A172 (cell line): Measurements from ENCODE around the gene CENPF. TPM values are rescaled to one million over a fixed set of nuclear protein-coding genes. Genes with fewer than 3 reads are reported as not detected.
A peak's percentile ranks its signal among the peaks of the same experiment; 100 is the strongest.
"Not testable (repeated sequence)": the region's sequence is repeated elsewhere in the genome, so short reads cannot be mapped to it uniquely, and the experiment has no call there.

Experiments used
- DNase-seq: peaks from one replicate; pipeline ENCODE4 v3.0.0-alpha.2; 2015; ENCODE audit warnings: low spot score
- total RNA-seq: library from RNA; depleted of rRNA; stranded (reverse); fragments of >200 nt; shearing (Covaris generic); gene quantifications from 2 replicates; pipeline ENCODE4 v1.2.3, GENCODE V29; 2014

Gene CENPF
- total RNA-seq, 1 experiment from 2014 or later: 175 TPM

DNA sequence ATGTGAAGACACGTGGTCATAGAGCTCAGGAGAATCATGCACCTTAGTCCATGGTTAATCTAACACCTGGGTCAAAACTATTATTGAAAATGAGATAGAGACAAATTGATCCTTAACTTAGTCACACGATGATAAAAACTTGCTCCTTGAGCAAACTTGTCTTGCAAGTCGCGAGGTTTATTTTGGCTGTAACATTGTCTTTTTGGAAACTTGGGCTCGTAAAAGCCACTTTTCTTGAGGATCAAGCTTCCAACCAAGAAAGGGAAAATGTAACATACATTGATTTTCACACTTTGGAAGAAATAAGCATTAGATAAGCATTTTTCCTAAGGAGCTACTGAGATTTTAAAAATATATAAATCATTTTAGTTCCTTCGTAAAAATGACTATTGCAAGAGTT lies 19.9 kb upstream of the CENPF start:
- DNase-seq: no peak

DNA sequence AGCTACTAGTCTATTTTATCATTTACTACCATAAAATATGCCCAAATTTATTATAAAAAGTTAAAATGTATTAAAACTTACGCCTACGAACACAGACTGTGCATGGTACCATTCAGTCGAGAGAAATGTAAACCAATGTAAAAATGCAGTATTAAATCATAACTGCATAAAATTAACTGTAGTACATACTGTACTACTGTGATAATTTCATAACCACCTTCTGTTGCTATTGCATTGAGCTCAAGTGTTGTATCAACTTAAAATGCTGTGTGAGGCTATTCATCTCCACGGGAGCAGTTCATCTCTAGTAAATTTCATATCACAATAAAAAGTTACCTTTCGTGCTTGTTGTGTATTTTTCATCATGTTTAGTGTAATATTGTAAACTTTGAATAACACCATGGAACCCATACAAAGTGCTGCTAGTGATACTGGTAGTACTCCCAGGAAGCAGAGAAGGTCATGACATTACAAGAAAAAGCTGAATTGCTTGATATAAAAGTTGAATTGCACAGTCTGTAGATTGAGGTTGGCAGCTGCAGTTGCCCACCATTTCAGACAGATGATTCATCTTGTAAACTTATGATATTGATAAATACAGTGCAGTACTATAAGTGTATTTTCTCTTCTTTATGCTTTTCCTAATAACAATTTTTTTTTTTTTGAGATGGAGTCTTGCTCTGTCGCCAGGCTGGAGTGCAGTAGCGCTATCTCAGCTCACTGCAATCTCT lies 19.0 kb upstream of the CENPF start:
- no peak for DNase-seq

DNA sequence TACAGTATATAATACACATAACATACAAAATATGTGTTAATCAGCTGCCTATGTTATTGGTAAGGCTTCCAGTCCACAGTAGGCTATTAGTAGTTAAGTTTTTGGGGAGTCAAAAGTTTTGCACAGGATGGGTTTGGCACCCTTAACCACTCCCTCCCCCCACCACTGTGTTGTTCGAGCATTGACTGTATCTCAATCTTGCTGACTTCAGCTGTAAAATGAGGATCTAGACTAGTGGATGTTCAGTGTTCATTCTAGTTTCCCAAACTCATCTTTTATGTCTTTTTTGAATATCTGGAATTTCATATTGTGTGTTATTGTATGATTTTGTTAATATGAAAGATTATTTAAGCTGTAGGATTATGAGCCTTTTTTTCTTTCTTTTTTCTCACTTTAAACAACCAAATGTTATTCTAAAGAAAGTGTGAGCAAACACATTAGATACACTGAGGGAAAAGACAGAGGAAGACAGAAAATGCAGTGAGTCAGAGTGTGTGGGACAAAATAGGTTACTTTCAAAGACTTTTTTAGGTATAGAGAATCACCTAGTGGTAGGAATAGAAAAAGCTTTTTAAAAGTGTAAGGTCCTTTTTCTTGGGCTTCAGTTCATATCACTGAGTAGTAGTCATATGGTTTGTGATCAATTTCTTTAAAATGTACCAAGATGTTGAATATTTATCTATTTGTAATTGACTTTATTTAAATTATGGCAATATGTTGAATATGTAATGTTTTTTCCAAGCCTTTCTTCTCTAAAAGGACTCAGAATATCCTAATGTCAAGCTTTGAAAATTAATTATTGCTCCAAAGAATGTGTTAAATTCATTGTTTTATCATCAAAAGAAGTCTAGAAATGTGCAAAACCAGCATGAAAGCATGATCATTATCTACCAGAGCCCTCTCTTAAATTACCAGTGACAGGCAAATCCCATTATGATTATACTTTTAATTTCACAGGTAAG lies 17.9 kb upstream of the CENPF start:
- DNase-seq: peak; percentile 85

DNA sequence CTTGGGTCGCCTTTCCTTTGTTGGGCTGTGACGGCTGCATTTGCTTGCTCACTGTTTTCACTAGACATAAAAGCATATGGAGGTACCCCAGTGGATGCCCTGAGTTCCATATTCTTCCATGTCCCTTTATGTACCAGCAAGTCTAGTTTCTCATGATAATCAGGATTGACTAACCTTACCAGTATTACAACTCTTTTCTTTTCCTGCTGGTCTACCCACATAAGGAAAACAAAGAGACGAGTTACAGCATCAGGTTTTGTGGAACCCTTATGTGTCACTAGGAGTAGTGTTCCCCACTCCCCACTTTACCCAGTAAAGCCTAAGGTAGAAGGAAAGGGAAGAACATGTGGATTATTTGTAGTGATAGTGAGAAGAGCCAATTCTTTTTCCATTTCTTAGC lies 16.4 kb upstream of the CENPF start:
- no peak for DNase-seq

DNA sequence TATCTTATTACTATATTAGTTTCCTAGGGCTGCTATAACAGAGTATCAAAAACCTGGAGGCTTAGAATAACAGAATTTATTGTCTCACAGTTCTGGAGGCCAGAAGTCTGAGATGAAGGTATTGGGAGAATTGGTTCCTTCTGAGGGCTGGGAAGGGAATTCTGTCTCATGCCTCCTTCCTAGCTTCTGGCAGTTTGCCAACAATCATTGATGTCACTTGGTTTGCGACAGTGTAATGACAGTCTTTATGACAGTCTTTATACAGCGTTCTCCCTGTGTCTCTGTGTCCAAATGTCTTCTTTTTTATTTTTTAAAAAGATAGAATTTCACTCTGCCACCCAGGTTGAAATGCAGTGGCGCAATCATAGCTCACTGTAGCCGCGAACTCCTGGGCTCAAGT lies 15.8 kb upstream of the CENPF start:
- no peak for DNase-seq

GRCh38 chr1:214588963-214589597 lies 13.9 kb upstream of the CENPF start:
- DNase-seq: peak; percentile 26

DNA sequence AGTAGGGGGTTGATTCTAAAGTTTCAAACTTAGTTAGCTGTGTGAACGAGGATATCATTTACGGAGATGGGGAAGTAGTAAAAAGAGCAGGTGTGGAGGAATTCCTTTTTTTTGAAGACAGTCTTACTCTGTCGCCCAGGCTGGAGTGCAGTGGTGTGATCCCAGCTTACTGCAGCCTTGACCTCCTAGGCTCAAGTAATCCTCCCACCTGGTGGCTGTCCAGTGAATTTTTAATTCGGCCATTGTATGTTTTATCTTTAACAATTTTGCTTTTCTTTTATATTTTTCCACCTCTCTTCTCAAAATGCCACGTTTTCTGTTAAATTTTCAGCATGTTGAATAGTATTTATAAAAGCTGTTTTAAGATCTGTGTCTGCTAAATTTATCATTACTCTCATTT lies 12.3 kb upstream of the CENPF start:
- DNase-seq: no peak

DNA sequence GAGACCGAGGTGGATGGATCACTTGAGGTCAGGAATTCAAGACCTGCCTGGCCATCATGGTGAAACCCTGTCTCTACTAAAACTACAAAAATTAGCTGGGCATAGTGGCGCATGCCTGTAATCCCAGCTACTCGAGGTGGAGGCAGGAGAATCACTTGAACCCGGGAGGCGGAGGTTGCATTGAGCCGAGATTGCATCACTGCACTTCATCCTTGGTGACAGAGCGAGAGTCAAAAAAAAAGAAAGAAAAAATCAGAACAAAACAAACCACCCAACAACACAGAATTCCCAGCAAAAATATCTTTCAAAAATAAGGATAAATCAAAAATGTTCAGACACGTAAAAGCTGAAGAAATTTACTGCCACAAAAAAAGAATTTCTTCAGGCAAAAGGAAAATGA lies 11.1 kb upstream of the CENPF start:
- DNase-seq: not testable (repeated sequence)

DNA sequence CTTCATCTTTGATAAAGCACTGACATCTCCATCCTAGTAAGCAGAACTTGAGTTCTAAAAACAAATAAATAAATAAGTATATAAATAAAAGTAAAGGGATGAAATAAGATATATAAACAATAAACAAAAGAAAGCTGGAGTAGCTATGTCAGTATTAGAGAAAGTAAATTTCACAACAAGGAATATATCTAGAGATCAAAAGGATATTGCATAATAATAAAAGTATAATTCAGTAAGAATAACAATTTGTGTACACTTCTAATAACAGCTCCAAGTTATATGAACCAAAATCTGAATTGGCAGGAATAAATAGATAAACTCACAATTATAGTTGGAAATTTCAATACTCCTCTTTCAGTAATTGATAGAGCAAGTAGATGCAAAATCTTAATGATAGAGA lies 9.8 kb upstream of the CENPF start:
- no peak for DNase-seq

- peak; percentile 36 for DNase-seq
Measured at GRCh38 chr1:214603819-214604252, 841 bp downstream of the CENPF start.

DNA sequence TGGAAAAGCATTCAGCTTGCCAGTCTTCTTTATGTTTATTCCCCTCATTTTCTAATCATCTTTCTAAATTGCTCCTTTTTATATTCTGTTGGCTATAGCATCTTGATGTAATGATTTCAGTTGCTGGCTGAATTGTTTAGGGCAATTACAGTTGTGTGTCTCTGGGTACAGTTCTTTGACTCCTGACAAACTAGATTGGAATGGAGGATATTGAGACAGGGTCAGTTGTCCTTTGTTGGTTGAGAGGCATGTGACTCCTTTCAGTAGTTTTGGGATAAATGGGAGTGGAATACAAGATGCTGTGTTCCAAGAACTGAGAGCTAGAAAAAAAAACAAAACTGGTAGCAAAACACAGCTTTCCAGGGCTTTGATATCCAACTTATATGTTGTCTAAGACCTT lies 1.5 kb downstream of the CENPF start:
- DNase-seq: peak; percentile 36

DNA sequence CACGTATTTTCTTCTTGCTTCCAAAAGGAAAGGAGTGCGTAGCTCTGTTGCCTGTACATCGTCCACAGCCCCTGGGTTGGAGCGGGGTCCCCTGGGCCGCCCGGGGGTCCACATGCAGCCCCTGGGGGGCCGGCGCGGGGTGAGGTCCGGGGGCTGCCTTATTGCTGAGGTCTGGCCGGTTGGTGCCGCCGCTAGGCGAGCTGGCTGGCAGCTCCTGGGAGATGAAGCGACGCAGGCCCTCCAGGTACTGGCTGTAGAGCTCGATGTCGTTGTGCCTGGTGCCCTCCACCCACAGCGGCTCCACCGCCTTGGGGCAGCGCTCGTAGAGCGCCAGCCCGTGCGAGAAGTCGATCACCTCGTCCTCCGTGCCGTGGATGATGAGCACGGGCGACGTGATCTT lies 2.5 kb downstream of the CENPF start:
- not testable (repeated sequence) for DNase-seq

GRCh38 chr1:214605933-214606925 lies 3.2 kb downstream of the CENPF start:
- not testable (repeated sequence) for DNase-seq

DNA sequence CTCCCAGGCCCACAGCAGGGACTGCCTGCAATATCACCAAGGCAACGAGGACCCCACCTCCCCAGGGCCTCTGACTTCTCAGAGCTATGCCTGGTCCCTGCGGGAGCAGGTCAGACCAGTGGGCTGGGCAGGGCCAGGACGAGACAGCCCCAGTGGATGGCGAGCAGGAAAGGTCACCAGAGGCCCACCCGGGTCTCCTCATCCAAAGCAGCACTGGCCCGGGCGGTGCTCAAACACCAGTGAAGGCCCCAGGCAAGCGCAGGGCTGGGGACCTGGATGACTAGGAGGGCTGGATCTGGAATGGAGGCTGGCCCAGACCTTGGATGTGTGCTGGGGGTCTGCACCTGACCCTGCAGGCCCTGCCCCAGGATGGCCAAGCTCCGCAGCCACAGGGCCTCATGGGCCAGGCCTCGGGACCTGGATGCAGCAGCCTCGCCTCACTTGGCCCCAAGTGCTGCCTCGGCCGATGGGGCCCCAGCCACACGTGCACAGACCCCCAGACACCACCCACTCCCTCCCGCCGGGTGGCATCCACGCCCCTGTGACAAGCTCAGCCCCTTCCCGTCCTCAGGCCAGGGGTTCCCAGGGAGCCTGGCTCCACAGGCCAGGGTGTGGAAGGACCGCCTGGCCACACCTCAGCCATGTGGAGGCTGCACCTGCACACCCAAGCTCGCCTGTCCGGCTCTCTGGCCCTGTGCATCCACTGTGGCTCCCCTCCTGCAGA lies 4.7 kb downstream of the CENPF start:
- not testable (repeated sequence) for DNase-seq

DNA sequence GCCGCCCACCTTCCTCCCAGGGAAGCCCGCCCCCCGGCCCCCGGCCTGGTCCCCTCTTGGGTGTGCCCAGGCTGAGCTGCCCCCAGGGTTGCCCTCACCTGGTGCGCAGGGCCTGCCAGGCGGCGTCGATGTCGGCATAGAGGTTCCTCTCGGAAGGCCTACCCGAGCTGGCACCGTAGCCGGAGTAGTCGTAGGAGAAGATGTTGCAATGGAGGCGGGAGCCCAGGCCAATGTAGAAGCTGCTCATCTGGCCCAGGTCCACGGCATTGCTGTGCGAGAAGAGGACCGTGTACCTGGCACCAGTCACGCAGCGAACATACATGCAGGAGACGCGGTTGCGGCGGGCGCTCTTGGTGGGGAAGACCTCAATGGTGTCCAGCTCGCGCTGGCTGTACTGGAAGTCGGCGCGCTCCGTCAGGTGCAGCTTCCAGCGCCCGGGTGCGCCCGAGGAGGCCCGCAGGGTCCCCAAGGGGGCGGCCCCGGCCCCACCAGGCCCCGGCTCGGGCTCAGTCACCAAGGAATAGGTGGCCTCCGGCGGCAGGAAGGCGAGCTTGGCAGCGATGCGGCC lies 5.3 kb downstream of the CENPF start:
- DNase-seq: not testable (repeated sequence)

- not testable (repeated sequence) for DNase-seq
Measured at GRCh38 chr1:214608817-214609216, 5.8 kb downstream of the CENPF start.

GRCh38 chr1:214609692-214610091 lies 6.7 kb downstream of the CENPF start:
- DNase-seq: no peak

- not testable (repeated sequence) for DNase-seq
Measured at GRCh38 chr1:214610136-214610535, 7.1 kb downstream of the CENPF start.

DNA sequence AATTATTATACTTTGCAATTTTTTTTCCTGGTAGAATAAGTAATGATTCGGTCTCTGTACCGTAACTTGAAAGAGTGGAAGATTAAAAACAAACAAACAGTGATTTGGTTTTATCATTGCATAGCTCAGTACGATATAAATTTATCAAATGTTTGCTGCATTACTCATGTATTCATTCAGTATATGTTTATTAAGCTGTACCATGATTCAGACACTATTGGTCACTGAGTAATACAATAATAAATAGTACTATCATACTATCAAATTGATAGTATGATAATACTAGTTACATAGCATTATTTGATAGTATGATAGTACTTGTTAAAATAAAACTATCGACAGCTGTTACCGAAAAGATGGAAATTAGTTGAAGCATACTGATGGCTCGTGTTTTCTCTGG lies 12.1 kb downstream of the CENPF start:
- peak; percentile 22 for DNase-seq

GRCh38 chr1:214615871-214616270 lies 12.9 kb downstream of the CENPF start:
- peak; percentile 34 for DNase-seq
